HG03442 (cell line): Measurements from ENCODE around the gene FFAR3.

ENCODE experiments used
- ATAC-seq: cut with Tn5 transposase; IDR thresholded peaks from one replicate; pipeline ENCODE4 v1.9.1; 2021; ENCODE audit warnings: mild to moderate bottlenecking, moderate library complexity; ENCODE audit not compliant: unreplicated experiment

Gene FFAR3, protein sequence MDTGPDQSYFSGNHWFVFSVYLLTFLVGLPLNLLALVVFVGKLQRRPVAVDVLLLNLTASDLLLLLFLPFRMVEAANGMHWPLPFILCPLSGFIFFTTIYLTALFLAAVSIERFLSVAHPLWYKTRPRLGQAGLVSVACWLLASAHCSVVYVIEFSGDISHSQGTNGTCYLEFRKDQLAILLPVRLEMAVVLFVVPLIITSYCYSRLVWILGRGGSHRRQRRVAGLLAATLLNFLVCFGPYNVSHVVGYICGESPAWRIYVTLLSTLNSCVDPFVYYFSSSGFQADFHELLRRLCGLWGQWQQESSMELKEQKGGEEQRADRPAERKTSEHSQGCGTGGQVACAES

DNA sequence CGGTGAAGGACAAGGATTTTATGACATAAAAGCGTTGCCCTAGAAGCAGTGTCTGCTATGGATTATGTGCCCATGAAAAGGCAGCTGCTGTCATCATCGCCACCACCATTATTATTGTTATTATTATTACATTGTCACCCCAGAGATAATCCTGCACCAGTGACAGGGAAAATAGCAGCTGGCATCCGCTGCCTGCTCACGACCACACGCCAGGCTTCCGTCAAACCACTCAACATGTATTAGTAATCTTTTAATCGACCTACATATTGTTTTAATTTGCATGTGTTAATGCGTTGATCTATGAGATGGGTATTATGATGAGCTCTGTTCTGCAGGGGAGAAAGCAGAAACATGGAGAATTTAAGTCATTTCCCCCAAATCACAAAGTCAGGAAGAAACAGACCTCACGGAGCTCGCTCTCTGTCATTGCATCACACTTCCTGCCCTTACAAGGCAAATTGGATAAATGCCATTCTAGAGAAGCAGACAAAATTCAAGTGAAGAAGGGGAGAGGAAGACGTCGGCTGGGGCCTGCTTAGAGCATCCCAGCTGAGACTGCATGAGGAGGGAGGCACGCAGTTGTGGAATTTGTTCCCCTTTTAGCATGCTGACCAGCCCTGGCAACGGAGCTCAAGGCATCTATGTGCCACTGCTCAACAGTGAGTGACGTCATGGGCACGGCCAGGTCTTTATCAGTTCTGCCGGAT lies at the start of gene FFAR3:
Gene FFAR3 (plus strand): TSS at position 594 of the 707 bp plus-strand sequence. CDS start 431 bp downstream, outside the sequence.
- no peak for ATAC-seq

DNA sequence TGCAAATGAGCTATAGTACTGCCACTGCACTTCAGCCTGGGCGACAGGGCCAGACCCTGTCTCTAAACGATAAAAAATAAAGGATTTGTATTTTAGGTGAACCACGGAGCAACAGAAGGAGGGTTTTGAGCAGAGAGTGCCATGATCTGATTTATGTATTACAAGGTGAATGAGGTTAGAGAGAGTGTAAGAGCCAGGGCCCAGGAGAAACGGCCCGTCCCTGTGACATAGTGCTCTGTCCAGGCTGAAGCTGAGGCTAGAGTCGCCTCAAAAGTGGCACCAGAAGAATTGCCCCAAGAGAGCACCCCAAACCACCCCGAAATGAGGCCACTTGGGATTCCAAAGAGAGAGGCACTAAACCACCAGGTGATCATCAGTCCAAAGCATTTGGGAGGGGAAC lies 49.4 kb upstream of the FFAR3 start:
- ATAC-seq: no peak

DNA sequence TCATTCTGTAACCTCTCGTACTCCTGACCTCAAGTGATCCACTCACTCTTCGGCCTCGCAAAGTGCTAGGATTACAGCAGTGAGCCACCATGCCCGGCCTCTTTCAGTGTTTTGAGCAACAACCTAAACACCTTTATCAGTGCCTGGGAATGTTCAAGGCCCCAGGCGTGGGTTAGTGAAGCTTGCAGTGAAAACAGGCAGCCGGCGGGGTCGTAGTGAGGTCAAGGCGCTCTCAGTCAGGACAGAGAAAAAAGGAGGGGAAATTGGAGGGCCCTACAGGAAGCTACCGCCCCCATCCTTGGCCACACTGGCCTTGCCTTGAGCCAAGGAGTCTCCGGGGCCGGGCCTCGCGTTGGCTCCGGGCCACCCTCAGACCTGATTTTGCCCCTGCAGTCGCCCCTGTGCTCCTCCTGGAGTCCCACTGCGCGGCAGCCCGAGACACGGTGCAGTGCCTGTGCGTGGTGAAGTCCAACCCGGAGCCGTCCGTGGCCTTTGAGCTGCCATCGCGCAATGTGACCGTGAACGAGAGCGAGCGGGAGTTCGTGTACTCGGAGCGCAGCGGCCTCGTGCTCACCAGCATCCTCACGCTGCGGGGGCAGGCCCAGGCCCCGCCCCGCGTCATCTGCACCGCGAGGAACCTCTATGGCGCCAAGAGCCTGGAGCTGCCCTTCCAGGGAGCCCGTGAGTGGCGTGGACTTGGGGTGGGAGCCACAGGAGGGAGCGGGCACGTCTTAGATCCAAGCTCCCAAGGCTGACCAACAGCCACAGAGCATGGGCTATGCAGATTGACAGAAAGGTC lies 48.6 kb upstream of the FFAR3 start:
- no peak for ATAC-seq

DNA sequence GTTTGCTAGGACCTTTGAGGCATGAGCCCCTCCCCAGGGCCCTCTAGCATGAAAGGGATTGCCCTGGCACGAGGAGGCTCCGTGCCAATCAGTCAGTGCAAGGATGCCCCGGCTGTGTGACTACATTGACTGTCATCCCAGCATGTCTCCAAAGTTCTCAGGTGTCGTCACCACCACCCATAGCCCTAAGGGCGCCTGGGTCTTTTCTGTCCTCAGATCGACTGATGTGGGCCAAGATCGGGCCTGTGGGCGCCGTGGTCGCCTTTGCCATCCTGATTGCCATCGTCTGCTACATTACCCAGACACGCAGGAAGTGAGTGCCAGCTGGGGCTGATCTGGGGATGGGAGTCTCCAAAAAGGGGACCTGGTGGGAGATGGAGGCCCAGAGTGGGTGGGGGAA lies 47.9 kb upstream of the FFAR3 start:
- no peak for ATAC-seq

DNA sequence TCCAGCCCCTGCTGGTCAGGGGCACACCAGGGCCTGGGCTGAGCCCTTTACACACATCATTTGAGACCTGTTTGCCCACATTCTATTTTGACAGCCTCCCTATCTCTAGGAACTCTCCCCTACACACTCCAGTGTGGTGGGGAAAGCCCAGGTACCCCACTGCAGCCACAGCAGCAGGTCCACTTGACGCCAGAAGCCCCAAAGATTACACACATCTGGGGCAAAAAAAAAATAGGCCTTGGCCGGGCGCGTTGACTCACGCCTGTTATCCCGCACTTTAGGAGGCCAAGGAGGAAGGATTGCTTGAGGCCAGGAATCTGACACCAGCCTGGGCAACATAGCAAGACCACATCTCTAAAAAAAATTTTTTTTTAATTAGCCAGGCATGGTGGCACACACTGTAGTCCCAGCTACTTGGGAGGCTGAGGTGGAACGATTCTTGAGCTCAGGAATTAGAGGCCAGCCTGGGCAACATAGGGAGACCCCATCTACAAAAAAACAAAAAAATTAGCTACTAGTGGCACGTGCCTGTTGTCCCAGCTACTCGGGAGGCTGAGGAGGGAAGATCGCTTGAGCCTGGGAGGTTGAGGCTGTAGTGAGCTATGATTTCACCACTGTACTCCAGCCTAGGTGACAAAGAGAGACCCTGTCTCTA lies 47.3 kb upstream of the FFAR3 start:
- no peak for ATAC-seq

DNA sequence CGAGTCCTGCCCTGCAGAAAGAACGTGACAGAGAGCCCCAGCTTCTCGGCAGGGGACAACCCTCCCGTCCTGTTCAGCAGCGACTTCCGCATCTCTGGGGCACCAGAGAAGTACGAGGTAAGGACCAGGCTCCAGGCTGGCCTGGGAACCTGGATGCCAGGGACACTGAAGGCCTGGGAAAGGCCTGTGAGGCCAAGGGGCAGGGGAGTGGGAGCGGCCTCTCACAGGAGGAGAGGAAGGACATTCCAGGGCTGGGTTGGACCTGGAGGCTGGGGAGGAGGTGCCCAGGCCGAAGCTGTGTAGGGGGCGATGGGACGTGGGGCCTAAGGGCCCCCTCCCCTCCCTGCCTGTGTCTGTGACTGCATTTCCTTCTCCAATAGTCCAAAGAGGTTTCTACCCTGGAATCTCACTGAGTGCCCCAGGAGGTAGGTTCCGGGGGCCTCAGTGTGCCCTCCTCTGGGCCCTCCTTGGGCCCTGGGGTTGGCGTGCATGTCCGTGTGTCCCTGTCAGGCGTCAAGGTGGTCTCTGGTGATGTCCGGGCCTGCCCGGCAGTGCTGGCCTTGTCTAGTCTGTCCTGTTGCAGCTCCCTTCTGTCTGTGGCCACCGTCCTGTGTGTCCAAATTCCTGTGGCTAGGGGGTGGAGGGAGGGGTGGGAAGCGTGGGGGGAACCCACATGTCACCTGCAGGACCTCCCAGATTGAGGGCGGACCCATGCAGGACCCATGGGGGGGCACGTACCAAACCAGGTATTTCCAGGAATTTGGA lies 46.2 kb upstream of the FFAR3 start:
- no peak for ATAC-seq

DNA sequence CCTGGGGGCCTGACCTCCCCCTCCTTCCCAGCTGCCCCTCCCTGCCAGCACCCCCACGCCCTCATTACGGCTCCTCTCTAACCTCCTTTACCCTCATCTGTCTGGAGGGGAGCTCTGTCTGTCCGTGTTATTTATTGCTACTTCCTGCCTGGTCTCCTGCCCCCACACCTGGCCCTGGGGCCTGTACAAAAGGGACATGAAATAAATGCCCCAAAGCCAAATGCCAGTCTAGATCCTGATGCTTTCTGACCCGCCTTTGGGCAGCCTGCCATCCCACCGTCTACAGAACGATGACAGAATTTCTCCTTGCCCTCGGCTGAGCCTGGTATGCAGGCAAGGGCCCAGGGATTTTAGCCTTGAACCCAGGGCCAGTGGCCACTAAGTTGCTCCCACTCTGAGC lies 44.7 kb upstream of the FFAR3 start:
- no peak for ATAC-seq

DNA sequence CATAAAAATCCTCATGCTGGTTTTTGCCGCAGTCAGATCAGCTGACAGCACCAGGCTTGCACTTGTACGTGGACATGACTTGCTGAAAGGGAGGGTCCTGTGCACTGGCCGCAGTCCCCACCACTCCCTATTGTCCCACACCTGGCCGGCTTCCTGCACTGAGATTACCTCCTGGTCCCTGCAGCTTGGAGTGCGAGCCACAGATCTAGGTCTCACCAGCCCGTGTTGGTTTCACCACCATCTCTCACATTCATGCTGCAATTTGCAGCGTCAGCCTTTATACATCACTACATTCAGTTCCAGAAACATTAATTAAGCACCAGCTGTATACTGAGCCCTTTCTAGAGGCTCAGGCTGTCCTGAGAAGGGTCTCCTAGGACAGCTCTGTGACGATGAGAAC lies 44.2 kb upstream of the FFAR3 start:
- no peak for ATAC-seq

DNA sequence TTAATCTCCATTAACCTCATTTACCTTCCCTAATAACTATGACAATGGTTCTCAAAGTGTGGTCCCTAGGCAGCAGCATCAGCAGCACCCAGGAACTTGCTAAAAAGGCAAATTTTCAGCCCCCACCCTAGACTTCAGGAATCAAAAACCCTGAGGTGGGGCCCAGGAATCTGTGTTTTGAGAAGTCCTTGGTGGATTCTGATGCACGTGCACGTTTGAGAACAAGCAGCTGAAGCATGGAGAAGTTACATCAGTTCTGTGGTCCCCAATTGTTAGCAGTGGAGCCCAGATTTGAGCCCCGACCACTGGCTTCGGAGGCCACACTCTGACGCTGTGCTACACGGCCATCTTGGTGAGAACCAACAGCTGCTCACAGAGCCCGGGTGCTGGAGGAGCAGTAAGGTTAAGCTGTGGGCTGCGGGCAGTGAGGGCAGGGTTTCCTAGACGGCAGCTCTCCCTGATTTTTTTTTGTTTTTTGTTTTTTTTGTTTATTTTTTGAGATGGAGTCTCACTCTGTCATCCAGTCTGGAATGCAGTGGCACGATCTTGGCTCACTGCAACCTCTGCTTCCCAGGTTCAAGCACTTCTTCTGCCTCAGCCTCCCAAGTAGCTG lies 43.3 kb upstream of the FFAR3 start:
- no peak for ATAC-seq

DNA sequence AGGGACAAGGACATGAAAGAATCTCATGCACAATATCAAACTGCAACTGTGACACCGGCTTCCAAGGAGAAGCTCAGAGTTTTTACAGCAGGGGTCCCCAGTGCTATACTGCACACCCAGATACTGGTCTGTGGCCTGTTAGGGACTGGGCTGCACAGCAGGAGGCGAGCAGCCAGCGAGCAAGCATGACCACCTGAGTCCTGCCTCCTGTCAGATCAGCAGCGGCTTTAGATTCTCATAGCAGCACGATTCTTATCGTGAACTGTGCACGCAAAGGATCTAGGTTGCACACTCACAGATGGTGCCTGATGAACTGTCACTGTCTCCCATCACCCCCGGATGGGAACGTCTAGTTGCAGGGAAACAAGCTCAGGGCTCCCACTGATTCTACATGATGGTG lies 42.4 kb upstream of the FFAR3 start:
- no peak for ATAC-seq

DNA sequence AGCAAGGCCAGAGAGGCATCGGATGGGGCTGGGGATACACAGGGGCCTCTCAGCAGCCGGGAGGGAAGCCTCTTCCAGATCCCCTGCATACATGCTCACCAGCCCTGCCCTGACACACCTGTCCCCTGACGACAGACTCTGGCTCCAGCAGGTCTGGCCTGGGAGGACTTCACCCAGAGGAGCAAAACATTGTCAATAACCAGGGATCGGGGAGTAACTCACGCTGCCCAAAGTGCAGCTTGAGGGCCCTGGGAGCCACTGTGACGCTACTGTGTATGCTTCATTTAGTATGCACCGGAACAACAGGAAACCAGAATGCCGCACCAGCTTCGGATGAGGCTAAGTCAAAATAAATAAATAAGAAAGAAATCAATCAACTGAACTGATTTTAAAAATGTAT lies 41.7 kb upstream of the FFAR3 start:
- no peak for ATAC-seq

DNA sequence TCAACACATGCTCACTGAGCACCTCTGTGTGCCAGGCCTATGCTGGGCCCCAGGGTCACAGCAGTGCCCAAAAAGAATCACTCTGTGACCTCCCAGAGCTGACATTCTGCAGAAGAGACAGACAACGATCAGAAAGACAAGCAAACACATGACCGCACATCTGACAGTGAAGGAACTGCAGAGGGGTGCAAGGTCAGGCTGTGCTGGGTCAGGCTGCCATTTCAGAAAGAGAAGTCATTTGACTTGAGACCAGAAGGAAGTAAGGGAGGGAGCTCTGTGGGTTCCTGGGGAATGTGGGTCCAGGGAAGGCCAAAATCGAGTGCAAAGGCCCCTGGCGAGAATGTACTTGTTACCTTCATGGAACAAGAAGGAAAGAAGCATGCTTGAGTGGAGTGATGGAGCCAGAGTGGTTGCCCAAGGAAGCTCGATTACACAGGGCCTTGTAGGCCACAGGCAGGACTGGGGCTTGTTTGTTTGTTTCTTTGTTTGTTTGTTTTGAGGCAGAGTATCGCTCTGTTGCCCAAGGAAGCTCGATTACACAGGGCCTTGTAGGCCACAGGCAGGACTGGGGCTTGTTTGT lies 40.7 kb upstream of the FFAR3 start:
- no peak for ATAC-seq

DNA sequence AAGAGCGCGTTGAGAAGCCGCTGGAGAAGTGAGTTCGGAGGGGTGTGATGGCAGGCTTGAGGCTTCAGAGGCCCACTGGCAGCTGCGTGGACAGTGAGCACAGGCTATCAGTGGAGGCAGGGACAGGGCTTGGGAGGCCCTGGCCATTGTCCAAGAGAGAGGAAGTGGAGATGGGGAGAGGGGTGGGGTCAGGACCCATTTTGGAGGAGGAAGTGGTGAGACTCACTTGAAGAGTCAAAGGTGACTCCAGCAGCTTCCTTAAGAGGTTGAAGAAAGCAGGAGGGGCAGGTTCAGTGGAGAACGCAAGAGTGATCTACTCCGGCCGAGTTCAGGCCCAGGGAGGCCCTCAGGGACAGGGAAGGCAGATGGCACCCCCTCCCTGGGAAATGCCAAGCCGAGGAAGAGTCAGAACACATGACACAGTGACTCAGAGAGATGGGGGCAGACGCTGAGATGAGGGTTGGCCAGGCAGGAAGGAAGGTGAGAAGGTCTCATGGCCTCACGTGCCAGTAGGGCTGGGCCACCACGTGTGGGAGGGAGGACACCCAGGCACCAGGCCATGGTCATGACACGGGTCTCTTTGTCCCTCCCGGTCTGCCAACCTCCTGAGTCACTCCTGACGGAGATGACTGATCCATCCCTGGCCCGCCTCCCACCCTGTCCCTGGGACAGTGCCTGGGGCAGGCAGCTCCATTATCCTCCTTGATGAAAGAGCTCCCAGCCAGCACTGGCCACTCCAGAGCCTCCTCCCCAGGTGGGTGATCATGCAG lies 39.4 kb upstream of the FFAR3 start:
- ATAC-seq: no peak

DNA sequence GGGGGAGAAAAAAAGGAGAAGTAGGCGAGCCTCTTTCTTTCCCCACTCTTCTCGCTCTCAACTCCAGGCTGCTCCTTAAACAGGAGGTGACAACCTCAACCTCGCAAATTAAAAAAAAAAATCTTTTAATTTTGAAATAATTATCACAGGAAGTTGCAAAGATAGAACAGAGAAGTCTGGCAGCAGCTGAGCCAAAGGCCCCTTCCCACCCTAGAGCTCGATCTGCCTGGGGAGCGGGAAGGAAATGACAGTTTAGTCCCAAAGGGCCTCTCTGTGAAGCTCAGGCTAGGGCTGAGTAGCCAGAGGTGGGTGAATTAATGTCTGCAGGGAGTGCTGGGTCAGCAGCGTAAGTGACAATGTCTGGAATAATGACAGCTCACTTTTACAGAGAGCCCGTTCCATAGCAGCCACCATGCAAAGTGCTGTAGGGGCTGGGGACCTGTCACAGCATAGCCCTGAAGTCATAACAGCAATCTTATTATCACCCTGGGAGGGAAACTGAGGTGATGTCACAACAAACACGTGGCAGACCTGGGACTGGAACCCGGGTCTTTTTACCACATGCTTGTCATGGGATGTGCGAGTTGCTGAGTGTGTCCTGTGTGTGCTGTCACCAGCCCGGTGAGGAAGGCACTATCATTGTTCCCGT lies 38.1 kb upstream of the FFAR3 start:
- ATAC-seq: no peak

DNA sequence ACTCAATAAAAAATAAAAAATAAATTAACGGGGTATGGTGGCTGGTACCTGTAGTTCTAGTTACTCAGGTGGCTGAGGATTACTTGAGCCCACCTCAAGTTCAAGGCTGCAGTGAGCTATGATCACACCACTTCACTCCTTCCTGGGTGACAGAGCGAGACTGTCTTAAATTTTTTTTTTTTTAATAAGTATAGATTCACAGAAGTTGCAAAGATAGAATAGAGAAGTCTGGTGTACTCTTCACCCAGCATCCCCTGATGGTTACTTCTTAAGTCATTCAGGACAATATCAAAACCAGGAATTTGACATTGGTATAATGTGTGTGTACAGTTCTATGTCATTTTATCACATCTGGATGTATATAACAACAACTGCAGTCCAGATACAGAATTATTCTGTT lies 37.0 kb upstream of the FFAR3 start:
- ATAC-seq: no peak

DNA sequence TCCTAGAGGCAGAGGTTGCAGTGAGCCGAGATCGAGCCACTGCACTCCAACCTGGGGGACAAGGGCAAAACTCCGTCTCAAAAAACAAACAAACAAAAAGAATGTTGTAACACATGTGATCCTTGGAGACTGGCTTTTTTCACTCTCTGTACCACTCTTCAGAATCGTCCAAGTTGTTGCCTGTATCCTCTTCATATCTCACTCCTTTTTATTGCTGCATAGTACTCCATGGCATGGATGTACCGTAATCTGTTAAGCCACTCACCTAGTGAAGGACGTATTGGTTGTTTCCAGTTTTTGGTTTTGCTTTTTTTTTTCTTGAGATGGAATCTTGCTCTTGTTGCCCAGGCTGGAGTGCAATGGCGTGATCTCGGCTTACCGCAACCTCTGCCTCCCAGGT lies 36.2 kb upstream of the FFAR3 start:
- no peak for ATAC-seq

DNA sequence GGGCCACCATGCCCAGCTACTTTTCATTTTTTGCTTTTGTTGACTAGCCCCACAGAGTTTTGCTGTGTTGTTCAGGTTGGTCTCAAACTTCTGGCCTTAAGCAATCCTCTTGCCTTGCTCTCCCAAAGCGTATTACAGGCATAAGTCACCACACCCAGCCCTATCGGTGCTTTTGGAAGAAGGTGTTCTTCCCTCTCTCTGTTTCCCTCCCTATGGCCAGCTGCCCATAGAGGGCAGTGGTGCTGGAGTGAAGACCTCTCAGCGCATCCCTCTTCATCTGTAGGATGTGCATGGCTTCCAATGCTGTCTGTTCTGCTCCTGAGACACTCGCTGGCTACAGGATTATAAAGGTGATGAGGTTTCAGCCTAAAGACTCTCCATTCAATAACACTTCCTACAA lies 30.6 kb upstream of the FFAR3 start:
- no peak for ATAC-seq

DNA sequence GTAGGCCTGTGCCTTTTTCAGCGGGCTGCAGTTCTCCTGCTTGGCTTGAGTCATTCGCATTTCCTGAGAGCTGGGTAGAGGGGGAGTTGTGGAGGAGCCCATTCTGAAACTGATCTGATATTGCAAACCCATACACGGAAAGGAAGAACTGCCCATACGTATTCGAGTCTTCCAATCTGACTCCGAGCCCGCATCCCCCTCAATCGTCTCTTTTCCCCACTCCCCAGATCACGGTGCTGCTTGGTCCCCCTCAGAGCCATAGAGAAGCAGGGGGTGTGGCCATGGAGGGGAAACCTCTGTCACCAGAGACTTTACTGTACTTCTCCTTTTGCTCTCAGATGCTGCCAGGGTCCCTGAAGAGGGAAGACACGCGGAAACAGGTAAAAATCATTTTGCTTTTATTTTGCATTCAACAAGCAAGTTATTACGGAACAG lies 29.4 kb upstream of the FFAR3 start, which contains the start of gene CD22:
Gene CD22 (plus strand): TSS at position 337 of the 435 bp plus-strand sequence. CDS start 2,854 bp downstream, outside the sequence.
- ATAC-seq: no peak
